UCSD-AML1 (cell line): ENCODE measurements around the gene ROR1.

Experiments used
- DNase-seq: peaks from one replicate; lab custom pipeline; 2025; ENCODE audit not compliant: unreplicated experiment; lab: John Stamatoyannopoulos, UW

ROR1 gene

GRCh38 chr1:64046891-64047290, 273.1 kb downstream of the ROR1 start:
- no peak for DNase-seq

GRCh38 chr1:64047549-64047996, 273.8 kb downstream of the ROR1 start:
- no peak for DNase-seq

GRCh38 chr1:64049900-64050540, 276.2 kb downstream of the ROR1 start:
- no peak for DNase-seq

- no peak for DNase-seq
Measured at GRCh38 chr1:64050601-64051000, 276.8 kb downstream of the ROR1 start.

GRCh38 chr1:64051796-64052195, 278.0 kb downstream of the ROR1 start:
- DNase-seq = no peak

- no peak for DNase-seq
Measured at GRCh38 chr1:64052777-64053176, 279.0 kb downstream of the ROR1 start.

GRCh38 chr1:64055310-64055709, 281.5 kb downstream of the ROR1 start:
- DNase-seq = no peak

GRCh38 chr1:64059556-64059955, 285.7 kb downstream of the ROR1 start:
- DNase-seq = no peak

- DNase-seq = no peak
Measured at GRCh38 chr1:64060611-64061302, 286.9 kb downstream of the ROR1 start.

GRCh38 chr1:64061430-64062104, 287.8 kb downstream of the ROR1 start:
- no peak for DNase-seq

- DNase-seq = no peak
Measured at GRCh38 chr1:64062529-64062928, 288.7 kb downstream of the ROR1 start.

GRCh38 chr1:64062941-64063581, 289.2 kb downstream of the ROR1 start:
- no peak for DNase-seq

GRCh38 chr1:64065571-64065970, 291.8 kb downstream of the ROR1 start:
- DNase-seq = no peak

GRCh38 chr1:64072089-64072793, 298.4 kb downstream of the ROR1 start:
- no peak for DNase-seq

GRCh38 chr1:64073705-64074104, 299.9 kb downstream of the ROR1 start:
- DNase-seq = no peak

- DNase-seq = no peak
Measured at GRCh38 chr1:64074767-64075166, 300.9 kb downstream of the ROR1 start.

- no peak for DNase-seq
Measured at GRCh38 chr1:64077281-64077940, 303.6 kb downstream of the ROR1 start.

GRCh38 chr1:64080941-64081562, 307.2 kb downstream of the ROR1 start:
- no peak for DNase-seq

GRCh38 chr1:64082459-64082858, 308.6 kb downstream of the ROR1 start:
- no peak for DNase-seq

- no peak for DNase-seq
Measured at GRCh38 chr1:64084451-64084850, 310.6 kb downstream of the ROR1 start.
